Activated CD4-positive, CD25-positive, alpha-beta regulatory T cell treated with anti-CD3 and anti-CD28 coated beads, Interleukin-2, amount 50 U/mL, for 24 hours (primary cell): Measurements from ENCODE around the gene BTBD19.

Experiments used
- ATAC-seq, 2 donors: fragments of 150-1000 bp; cut with Tn5 transposase; one replicate each; pipeline ENCODE4 v1.10.0; 2021; ENCODE audit warnings: mild to moderate bottlenecking in 1 of 2, moderate library complexity in 1 of 2

Gene BTBD19

GRCh38 chr1:44862829-44863401 lies 54.6 kb downstream of the BTBD19 start:
- peak in 1 of 2 donors; percentile 48 for ATAC-seq
